NB4 (cell line): ENCODE results near the gene LIFR.

Source experiments
- MAX ChIP-seq: IDR thresholded peaks from 2 replicates; pipeline ENCODE4 v1.6.1; 2011; ENCODE audit warnings: low read depth, low read length
- MYC ChIP-seq: IDR thresholded peaks from 2 replicates; pipeline ENCODE4 v1.6.1; 2011; ENCODE audit warnings: low read depth, low read length
- POLR2A ChIP-seq: IDR thresholded peaks from 2 replicates; pipeline ENCODE4 v1.6.1; 2011; ENCODE audit warnings: mild to moderate bottlenecking; ENCODE audit not compliant: insufficient read length; ENCODE audit errors: extremely low read depth
- TF ChIP-seq, protein P1 (sequence below): IDR thresholded peaks from one replicate; pipeline ENCODE4 v1.5.1; 2012; ENCODE audit warnings: low read depth, low read length

DNA sequence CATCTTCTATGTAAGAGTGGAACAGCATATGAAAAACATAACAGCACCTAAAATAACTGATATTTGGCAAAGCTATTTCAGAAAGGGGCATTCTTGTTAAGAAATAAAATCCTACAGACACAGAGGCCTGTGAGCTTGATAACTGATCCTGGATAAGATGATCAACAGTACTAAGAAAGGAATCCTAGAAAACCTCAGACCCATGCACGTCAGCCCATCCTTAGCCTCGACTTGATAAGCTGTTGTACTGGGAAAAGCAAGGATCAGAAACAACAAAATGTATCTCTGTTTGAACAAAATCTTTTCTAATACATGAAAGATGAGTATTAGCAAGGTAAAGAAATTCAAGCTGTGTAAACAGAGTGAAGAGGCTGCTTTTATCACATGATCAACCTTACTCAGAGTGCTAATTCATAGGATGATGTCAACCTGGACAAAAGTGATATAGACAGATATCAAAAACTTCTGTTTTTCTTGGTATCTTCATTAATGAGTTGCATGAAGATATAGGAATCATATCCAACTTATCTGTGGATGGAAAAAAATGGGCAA is 15.2 kb downstream of the LIFR start:
- TF ChIP-seq MAX (no peak), MYC (no peak), POLR2A (no peak)
- TF ChIP-seq, protein P1, sequence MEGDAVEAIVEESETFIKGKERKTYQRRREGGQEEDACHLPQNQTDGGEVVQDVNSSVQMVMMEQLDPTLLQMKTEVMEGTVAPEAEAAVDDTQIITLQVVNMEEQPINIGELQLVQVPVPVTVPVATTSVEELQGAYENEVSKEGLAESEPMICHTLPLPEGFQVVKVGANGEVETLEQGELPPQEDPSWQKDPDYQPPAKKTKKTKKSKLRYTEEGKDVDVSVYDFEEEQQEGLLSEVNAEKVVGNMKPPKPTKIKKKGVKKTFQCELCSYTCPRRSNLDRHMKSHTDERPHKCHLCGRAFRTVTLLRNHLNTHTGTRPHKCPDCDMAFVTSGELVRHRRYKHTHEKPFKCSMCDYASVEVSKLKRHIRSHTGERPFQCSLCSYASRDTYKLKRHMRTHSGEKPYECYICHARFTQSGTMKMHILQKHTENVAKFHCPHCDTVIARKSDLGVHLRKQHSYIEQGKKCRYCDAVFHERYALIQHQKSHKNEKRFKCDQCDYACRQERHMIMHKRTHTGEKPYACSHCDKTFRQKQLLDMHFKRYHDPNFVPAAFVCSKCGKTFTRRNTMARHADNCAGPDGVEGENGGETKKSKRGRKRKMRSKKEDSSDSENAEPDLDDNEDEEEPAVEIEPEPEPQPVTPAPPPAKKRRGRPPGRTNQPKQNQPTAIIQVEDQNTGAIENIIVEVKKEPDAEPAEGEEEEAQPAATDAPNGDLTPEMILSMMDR, result no peak
